ENCODE results near the gene GRK5.
"Not testable (repeated sequence)": the region's sequence is repeated elsewhere in the genome, so short reads cannot be mapped to it uniquely, and the experiment has no call there.

- not testable (repeated sequence) for TF ChIP-seq SMC3 (conservative IDR thresholded peaks at IDR 0.05; ENCODE audit: poor library complexity); EZH2 (IDR thresholded peaks at IDR 0.05; ENCODE audit: borderline replicate concordance, insufficient read depth, low read length, poor library complexity, severe bottlenecking); POLR2AphosphoS5 (IDR thresholded peaks at IDR 0.05)
- TF ChIP-seq, protein P1, sequence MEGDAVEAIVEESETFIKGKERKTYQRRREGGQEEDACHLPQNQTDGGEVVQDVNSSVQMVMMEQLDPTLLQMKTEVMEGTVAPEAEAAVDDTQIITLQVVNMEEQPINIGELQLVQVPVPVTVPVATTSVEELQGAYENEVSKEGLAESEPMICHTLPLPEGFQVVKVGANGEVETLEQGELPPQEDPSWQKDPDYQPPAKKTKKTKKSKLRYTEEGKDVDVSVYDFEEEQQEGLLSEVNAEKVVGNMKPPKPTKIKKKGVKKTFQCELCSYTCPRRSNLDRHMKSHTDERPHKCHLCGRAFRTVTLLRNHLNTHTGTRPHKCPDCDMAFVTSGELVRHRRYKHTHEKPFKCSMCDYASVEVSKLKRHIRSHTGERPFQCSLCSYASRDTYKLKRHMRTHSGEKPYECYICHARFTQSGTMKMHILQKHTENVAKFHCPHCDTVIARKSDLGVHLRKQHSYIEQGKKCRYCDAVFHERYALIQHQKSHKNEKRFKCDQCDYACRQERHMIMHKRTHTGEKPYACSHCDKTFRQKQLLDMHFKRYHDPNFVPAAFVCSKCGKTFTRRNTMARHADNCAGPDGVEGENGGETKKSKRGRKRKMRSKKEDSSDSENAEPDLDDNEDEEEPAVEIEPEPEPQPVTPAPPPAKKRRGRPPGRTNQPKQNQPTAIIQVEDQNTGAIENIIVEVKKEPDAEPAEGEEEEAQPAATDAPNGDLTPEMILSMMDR (IDR thresholded peaks at IDR 0.05; ENCODE audit: poor library complexity, severe bottlenecking): not testable (repeated sequence)
- TF ChIP-seq, protein P2, sequence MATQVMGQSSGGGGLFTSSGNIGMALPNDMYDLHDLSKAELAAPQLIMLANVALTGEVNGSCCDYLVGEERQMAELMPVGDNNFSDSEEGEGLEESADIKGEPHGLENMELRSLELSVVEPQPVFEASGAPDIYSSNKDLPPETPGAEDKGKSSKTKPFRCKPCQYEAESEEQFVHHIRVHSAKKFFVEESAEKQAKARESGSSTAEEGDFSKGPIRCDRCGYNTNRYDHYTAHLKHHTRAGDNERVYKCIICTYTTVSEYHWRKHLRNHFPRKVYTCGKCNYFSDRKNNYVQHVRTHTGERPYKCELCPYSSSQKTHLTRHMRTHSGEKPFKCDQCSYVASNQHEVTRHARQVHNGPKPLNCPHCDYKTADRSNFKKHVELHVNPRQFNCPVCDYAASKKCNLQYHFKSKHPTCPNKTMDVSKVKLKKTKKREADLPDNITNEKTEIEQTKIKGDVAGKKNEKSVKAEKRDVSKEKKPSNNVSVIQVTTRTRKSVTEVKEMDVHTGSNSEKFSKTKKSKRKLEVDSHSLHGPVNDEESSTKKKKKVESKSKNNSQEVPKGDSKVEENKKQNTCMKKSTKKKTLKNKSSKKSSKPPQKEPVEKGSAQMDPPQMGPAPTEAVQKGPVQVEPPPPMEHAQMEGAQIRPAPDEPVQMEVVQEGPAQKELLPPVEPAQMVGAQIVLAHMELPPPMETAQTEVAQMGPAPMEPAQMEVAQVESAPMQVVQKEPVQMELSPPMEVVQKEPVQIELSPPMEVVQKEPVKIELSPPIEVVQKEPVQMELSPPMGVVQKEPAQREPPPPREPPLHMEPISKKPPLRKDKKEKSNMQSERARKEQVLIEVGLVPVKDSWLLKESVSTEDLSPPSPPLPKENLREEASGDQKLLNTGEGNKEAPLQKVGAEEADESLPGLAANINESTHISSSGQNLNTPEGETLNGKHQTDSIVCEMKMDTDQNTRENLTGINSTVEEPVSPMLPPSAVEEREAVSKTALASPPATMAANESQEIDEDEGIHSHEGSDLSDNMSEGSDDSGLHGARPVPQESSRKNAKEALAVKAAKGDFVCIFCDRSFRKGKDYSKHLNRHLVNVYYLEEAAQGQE (IDR thresholded peaks at IDR 0.05; ENCODE audit: borderline replicate concordance): not testable (repeated sequence)
Measured at GRCh38 chr10:119180850-119181400, 26.4 kb upstream of the GRK5 start.
